Ishikawa (cell line): ENCODE data around the gene NDUFB8.

Source experiments
- CREB1 ChIP-seq: IDR thresholded peaks from 2 replicates; pipeline ENCODE4 v1.6.1; 2012; ENCODE audit warnings: low read depth
- FOXM1 ChIP-seq: IDR thresholded peaks from 2 replicates; pipeline ENCODE4 v1.6.1; 2012; ENCODE audit warnings: low read depth, borderline replicate concordance
- REST ChIP-seq: IDR thresholded peaks from 2 replicates; pipeline ENCODE4 v1.6.1; 2012; ENCODE audit warnings: low read depth, mild to moderate bottlenecking
- TAF1 ChIP-seq: IDR thresholded peaks from 2 replicates; pipeline ENCODE4 v1.6.1; 2012; ENCODE audit warnings: low read depth, mild to moderate bottlenecking
- TEAD4 ChIP-seq: IDR thresholded peaks from 2 replicates; pipeline ENCODE4 v1.6.1; 2012
- YY1 ChIP-seq: IDR thresholded peaks from 2 replicates; pipeline ENCODE4 v1.6.1; 2012; ENCODE audit warnings: low read depth
- ZBTB7A ChIP-seq: IDR thresholded peaks from 2 replicates; pipeline ENCODE4 v1.6.1; 2012; ENCODE audit warnings: low read depth

- TF ChIP-seq FOXM1, result no peak
- no peak for TF ChIP-seq TAF1
- TF ChIP-seq ZBTB7A, result no peak
- no peak for TF ChIP-seq YY1
- no peak for TF ChIP-seq REST
- TF ChIP-seq TEAD4, result no peak
- TF ChIP-seq CREB1, result no peak
Measured at GRCh38 chr10:100544950-100545349, 15.3 kb upstream of the NDUFB8 start.
